SU-DHL-6 (cell line): ENCODE results near the gene ULBP2.

Experiments used
- EZH2phosphoT487 ChIP-seq: fragments of 200-600 bp; sonication (generic), shearing (Covaris generic); conservative IDR thresholded peaks from 2 replicates; pipeline ENCODE4 v1.6.1; 2018; ENCODE audit warnings: mild to moderate bottlenecking, antibody characterized with exemption, low read length, moderate library complexity, mixed read lengths
- TF ChIP-seq, protein P1 (sequence below): fragments of 200-600 bp; sonication (generic); IDR thresholded peaks from one replicate; pipeline ENCODE4 v1.5.1; 2017; ENCODE audit warnings: antibody characterized with exemption, mild to moderate bottlenecking, low read length, moderate library complexity; ENCODE audit not compliant: insufficient read depth, poor library complexity, severe bottlenecking

DNA sequence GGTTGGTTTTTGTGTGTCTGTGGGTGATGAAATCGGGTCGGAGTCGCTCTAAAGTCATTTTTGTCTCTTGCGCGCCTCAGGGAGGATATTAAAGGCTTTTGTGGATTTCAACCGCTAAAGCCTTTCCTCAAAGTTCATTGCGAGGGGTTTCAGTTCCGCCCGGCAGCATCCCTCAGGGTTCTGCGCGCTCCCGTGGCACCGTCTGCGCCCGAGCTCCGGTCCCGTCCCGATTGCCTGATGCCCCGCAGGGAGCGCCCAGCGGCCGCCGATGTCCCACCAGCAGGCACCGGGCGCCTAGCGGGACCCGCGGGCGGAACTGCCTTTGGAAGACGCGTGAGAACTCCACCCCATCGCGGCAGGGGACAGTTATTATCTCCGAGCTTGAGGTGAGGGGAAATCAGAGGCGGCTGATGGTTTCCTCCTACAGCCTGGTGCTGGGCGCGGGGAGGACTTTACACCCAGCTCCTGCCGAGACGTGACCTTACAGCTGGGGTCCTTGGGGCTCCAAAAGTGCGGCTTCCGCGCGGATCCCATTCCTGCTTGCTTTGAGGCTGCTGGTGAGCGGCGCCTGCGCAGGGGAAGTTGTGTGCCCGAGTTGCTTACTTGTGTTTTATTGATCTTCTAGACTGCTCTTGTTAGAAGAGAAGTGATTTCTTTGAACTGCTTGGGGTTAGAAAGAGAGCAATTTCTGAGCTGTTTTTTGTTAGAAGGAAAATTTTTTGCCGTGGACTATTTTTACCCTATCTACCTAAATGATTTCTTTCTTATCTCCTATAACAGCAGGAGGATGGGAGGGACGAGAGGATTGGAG is 49.1 kb downstream of the ULBP2 start:
- TF ChIP-seq, protein P1, sequence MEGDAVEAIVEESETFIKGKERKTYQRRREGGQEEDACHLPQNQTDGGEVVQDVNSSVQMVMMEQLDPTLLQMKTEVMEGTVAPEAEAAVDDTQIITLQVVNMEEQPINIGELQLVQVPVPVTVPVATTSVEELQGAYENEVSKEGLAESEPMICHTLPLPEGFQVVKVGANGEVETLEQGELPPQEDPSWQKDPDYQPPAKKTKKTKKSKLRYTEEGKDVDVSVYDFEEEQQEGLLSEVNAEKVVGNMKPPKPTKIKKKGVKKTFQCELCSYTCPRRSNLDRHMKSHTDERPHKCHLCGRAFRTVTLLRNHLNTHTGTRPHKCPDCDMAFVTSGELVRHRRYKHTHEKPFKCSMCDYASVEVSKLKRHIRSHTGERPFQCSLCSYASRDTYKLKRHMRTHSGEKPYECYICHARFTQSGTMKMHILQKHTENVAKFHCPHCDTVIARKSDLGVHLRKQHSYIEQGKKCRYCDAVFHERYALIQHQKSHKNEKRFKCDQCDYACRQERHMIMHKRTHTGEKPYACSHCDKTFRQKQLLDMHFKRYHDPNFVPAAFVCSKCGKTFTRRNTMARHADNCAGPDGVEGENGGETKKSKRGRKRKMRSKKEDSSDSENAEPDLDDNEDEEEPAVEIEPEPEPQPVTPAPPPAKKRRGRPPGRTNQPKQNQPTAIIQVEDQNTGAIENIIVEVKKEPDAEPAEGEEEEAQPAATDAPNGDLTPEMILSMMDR: no peak
- no peak for TF ChIP-seq EZH2phosphoT487
